ENCODE results near the gene FAM200A.

- TF ChIP-seq CTCF (IDR thresholded peaks at IDR 0.05; ENCODE audit: borderline replicate concordance, extremely low read depth, low read length, poor library complexity, severe bottlenecking) (no peak), EZH2 (IDR thresholded peaks at IDR 0.05; ENCODE audit: borderline replicate concordance, low read depth, low read length, severe bottlenecking) (no peak)
These were observed 47.7 kb downstream of the FAM200A start for GRCh38 chr7:99504281-99504602.
